NCI-H146 treated with DMSO at 0.1 percent for 48 hours (cell line): ENCODE results near the gene BCKDHB.

ENCODE experiments used
- DNase-seq: peaks from one replicate; lab custom pipeline; 2025; ENCODE audit not compliant: unreplicated experiment; lab: John Stamatoyannopoulos, UW

The BCKDHB gene

GRCh38 chr6:80366714-80367113 is 260.2 kb downstream of the BCKDHB start:
- no peak for DNase-seq

- DNase-seq, result no peak
Measured at GRCh38 chr6:80376411-80376810, 269.9 kb downstream of the BCKDHB start.

- DNase-seq, result no peak
Measured at GRCh38 chr6:80380566-80380965, 274.1 kb downstream of the BCKDHB start.

GRCh38 chr6:80382811-80383210 is 276.3 kb downstream of the BCKDHB start:
- DNase-seq, result no peak

GRCh38 chr6:80388507-80388906 is 282.0 kb downstream of the BCKDHB start:
- no peak for DNase-seq
